Dedifferentiated amniotic fluid mesenchymal stem cell (primary cell): Measurements from ENCODE around the gene MED22.
"Not testable (repeated sequence)": the region's sequence is repeated elsewhere in the genome, so short reads cannot be mapped to it uniquely, and the experiment has no call there.

ENCODE experiments used
- DNase-seq: peaks from one replicate; pipeline ENCODE4 v3.0.0-alpha.2; 2016; ENCODE audit errors: extremely low spot score

Gene MED22

GRCh38 chr9:133304477-133305377, 43.2 kb downstream of the MED22 start:
- DNase-seq: no peak

GRCh38 chr9:133304158-133304470, 43.8 kb downstream of the MED22 start:
- DNase-seq: no peak

- DNase-seq: no peak
Measured at GRCh38 chr9:133303266-133304157, 44.4 kb downstream of the MED22 start.

DNA sequence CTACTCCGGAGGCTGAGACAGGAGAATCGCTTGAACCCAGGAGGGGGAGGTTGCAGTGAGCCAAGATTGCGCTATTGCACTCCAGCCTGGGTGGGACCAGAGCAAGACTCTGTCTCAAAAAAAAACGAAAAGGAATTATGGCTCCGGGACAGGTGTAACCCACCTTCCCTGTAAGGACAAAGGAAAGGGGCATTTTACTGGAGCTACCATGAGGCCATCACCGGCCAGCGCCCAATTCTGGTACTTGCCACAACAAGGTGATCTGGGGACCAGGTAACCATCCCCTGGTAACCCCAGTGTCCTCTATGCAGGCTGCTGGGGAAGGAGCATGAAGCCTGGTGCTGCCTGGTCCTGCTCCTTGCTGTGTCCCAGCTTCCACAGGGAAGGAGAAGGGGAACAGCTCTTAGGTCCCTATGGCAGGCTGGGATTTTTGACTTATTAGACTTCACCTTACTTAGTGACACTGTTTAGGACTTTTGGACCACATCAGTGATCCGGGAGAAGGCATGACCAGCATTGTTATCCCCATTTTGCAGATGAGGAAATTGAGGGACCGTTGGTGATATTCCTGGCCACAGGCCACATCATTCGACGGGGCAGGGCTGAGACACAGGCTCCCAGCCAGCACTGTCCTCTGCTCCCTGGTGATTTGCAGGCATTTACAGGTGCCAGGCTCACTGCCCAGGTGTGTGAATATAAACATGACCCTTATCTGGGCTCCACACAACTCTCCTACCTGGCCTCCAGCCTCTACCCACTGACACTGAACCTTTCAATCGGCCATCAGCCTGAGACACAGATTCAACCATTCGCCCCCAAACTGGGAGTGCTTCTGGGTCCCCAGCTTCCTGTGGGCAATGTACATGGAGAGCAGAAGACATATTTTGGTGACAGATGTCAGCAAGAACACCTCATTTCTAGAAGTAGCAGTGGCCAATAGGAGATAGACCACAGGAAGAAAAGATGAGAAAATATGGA, 46.4 kb downstream of the MED22 start:
- no peak for DNase-seq

- not testable (repeated sequence) for DNase-seq
Measured at GRCh38 chr9:133299996-133300395, 47.9 kb downstream of the MED22 start.

- no peak for DNase-seq
Measured at GRCh38 chr9:133294257-133294656, 53.7 kb downstream of the MED22 start.

GRCh38 chr9:133290751-133291302, 57.1 kb downstream of the MED22 start:
- DNase-seq: no peak
